ENCODE data around the gene TUBB. TPM values are rescaled to one million over a fixed set of nuclear protein-coding genes. Genes with fewer than 3 reads are reported as not detected.

TUBB gene
- polyA plus RNA-seq, 4 donors: 1,126 to 1,457 (median 1,265) TPM

Other genes with a start within 250 kb of the TUBB start
- 100 to 1,000 TPM; 105 to 113 (median 111) TPM for gene HLA-E, start 230.8 kb upstream of the TUBB start, polyA plus RNA-seq (ENCODE audit: insufficient read length in 4 of 4)
- 100 to 1,000 TPM in 2 of 4 donors, 10 to 100 TPM in 2; 77.6 to 105 (median 93.8) TPM for gene GNL1, start 163.9 kb upstream of the TUBB start, polyA plus RNA-seq (ENCODE audit: insufficient read length in 4 of 4)
- gene PRR3, start 163.1 kb upstream of the TUBB start, polyA plus RNA-seq (ENCODE audit: insufficient read length in 4 of 4): 10 to 100 TPM; 30.9 to 36.9 (median 33.2) TPM
- gene ABCF1, start 148.9 kb upstream of the TUBB start, polyA plus RNA-seq (ENCODE audit: insufficient read length in 4 of 4): 10 to 100 TPM; 55.7 to 74.9 (median 64.6) TPM
- 10 to 100 TPM; 38.1 to 65.7 (median 57.1) TPM for gene PPP1R10, start 103.1 kb upstream of the TUBB start, polyA plus RNA-seq (ENCODE audit: insufficient read length in 4 of 4)
- 10 to 100 TPM; 35.3 to 63.8 (median 55.4) TPM for gene MRPS18B, start 102.5 kb upstream of the TUBB start, polyA plus RNA-seq (ENCODE audit: insufficient read length in 4 of 4)
- 10 to 100 TPM; 33.7 to 66.4 (median 39.8) TPM for gene ATAT1, start 93.5 kb upstream of the TUBB start, polyA plus RNA-seq (ENCODE audit: insufficient read length in 4 of 4)
- gene C6orf136, start 73.2 kb upstream of the TUBB start, polyA plus RNA-seq (ENCODE audit: insufficient read length in 4 of 4): 10 to 100 TPM; 10.5 to 30.0 (median 24.5) TPM
- 10 to 100 TPM; 28.8 to 51.3 (median 41.2) TPM for gene DHX16, start 47.3 kb upstream of the TUBB start, polyA plus RNA-seq (ENCODE audit: insufficient read length in 4 of 4)
- gene PPP1R18, start 33.7 kb upstream of the TUBB start, polyA plus RNA-seq (ENCODE audit: insufficient read length in 4 of 4): 10 to 100 TPM; 34.3 to 56.4 (median 40.2) TPM
- 10 to 100 TPM; 35.6 to 40.7 (median 38.1) TPM for gene NRM, start 29.4 kb upstream of the TUBB start, polyA plus RNA-seq (ENCODE audit: insufficient read length in 4 of 4)
- 10 to 100 TPM; 34.7 to 49.0 (median 45.2) TPM for gene MDC1, start 3.1 kb upstream of the TUBB start, polyA plus RNA-seq (ENCODE audit: insufficient read length in 4 of 4)
- 100 to 1,000 TPM; 103 to 143 (median 138) TPM for gene FLOT1, start 22.3 kb downstream of the TUBB start, polyA plus RNA-seq (ENCODE audit: insufficient read length in 4 of 4)
- 10 to 100 TPM; 17.5 to 23.5 (median 21.3) TPM for gene IER3, start 24.2 kb downstream of the TUBB start, polyA plus RNA-seq (ENCODE audit: insufficient read length in 4 of 4)
- gene DDR1, start 164.2 kb downstream of the TUBB start, polyA plus RNA-seq (ENCODE audit: insufficient read length in 4 of 4): 100 to 1,000 TPM in 3 of 4 donors, 10 to 100 TPM in 1; 55.6 to 201 (median 156) TPM
- 10 to 100 TPM; 30.2 to 51.2 (median 44.1) TPM for gene GTF2H4, start 187.9 kb downstream of the TUBB start, polyA plus RNA-seq (ENCODE audit: insufficient read length in 4 of 4)
- gene VARS2, start 193.9 kb downstream of the TUBB start, polyA plus RNA-seq (ENCODE audit: insufficient read length in 4 of 4): 10 to 100 TPM; 26.1 to 59.5 (median 35.3) TPM
- 1 to 10 TPM in 1 of 4 donors, under 1 TPM in 3; 0.16 to 1.0 (median 0.82) TPM for gene SFTA2, start 211.8 kb downstream of the TUBB start, polyA plus RNA-seq (ENCODE audit: insufficient read length in 4 of 4)
- gene MUCL3, start 220.6 kb downstream of the TUBB start, polyA plus RNA-seq (ENCODE audit: insufficient read length in 4 of 4): under 1 TPM in 3 of 4 donors, not detected in 1; 0.03 to 0.09 (median 0.03) TPM

All from left renal pelvis (tissue), 4 donors.